ENCODE data around the gene RPS24.
"Not testable (repeated sequence)": the region's sequence is repeated elsewhere in the genome, so short reads cannot be mapped to it uniquely, and the experiment has no call there.

RPS24 gene

DNA sequence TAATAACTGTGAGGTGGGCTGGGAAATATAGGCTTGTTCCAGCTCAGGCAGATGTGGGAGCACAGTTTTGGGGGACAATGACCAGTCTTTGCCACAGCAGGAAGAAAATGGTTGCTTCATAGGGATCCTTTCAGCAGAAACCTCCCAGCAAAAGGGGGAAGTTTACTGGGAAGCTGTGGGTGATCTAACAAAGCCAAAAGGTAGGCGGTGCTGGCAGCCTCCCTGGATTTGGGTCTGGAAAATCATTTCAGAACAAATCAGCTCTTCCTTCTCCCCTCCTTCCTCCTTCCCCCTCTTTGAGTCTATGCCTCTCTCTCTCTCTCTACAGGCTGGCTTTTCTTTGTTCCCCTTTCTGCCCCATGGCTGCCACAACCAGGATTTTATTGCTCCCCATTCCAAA is 16.2 kb downstream of the RPS24 start:
- no peak for TF ChIP-seq FOXP2 (optimal IDR thresholded peaks at IDR 0.05; ENCODE audit: control extremely low read depth, extremely low read length, insufficient read depth)
- no peak for TF ChIP-seq POLR2AphosphoS5 (IDR thresholded peaks at IDR 0.05; ENCODE audit: borderline replicate concordance, low read depth, low read length)
- no peak for TF ChIP-seq EZH2 (IDR thresholded peaks at IDR 0.05)
- Histone ChIP-seq H3K4me3 (no peak overlapping the region), H3K9me3 (ENCODE audit: low read depth, low read length) (no peaks in the 10 kb centered on the region), H3K36me3 (ENCODE audit: insufficient read depth, low read length) (no peaks in the 10 kb centered on the region), H3K9ac (ENCODE audit: insufficient read length) (no peak overlapping the region), H3K27ac (no peak overlapping the region)
- DNase-seq (ENCODE audit: low read depth, low spot score): no peak

DNA sequence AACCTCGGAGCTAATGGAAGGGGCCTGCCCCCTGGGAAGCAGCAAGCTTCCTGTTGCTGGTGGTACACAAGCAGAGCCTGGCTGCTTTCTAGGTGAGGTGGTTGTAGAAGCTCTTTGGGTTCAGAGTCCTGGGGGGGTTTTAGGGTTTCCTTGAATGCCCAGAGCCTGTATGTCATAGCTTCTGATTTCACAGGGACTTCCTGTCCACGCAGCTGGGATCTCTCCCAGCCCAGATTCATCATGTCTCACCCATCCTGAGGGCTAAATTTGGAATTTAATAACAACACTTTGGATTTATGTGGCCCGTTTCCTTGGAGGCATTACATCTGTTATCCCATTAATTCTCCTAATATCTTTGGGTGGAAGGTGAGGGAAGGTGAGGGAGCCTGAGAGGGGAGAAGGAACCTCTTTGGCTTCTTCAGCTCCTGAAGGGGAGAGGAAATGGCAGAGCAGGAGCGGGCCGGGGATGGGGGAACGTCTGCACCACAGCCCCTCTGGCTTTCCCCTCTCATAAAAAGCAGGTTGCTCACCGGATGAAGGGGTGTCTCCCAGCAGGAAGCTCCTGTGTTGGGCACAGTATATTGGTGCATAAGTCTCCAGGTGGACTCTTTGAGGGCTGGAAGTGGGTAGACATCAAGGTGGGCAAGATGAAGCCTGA is 19.7 kb downstream of the RPS24 start:
- Histone ChIP-seq H3K36me3 (ENCODE audit: insufficient read depth, low read length) (no peaks in the 10 kb centered on the region), H3K9ac (ENCODE audit: insufficient read length) (no peak overlapping the region), H3K4me3 (no peak overlapping the region), H3K27ac (no peak overlapping the region), H3K9me3 (ENCODE audit: low read depth, low read length) (no peaks in the 10 kb centered on the region)
- no peak for TF ChIP-seq FOXP2 (optimal IDR thresholded peaks at IDR 0.05; ENCODE audit: control extremely low read depth, extremely low read length, insufficient read depth)
- TF ChIP-seq EZH2 (IDR thresholded peaks at IDR 0.05): no peak
- no peak for TF ChIP-seq POLR2AphosphoS5 (IDR thresholded peaks at IDR 0.05; ENCODE audit: borderline replicate concordance, low read depth, low read length)
- no peak for DNase-seq (ENCODE audit: low read depth, low spot score)

DNA sequence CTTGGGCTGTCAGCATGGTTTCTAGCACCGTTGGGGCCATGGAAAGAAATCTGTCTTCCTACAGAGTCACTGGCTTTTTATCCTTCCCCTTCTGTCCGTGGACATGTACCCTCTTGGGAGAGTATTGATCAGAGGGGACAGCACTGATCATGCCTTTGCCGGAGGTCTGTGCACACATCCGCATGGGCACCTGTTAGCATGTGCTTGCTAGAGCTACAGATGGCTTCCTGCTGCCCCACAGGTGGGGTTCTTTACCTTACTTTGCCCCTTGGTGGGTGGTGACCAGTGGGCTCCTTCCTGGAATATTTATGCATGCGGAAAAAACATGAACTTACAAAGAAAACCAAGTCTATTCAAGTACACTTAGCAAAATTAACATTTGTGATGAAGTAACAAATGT is 24.9 kb downstream of the RPS24 start:
- Histone ChIP-seq H3K9ac (ENCODE audit: insufficient read length) (no peak overlapping the region), H3K4me3 (no peak overlapping the region), H3K36me3 (ENCODE audit: insufficient read depth, low read length) (no peaks in the 10 kb centered on the region), H3K9me3 (ENCODE audit: low read depth, low read length) (no peaks in the 10 kb centered on the region), H3K27ac (no peak overlapping the region)
- DNase-seq (ENCODE audit: low read depth, low spot score): no peak
- TF ChIP-seq EZH2 (IDR thresholded peaks at IDR 0.05) (no peak), FOXP2 (optimal IDR thresholded peaks at IDR 0.05; ENCODE audit: control extremely low read depth, extremely low read length, insufficient read depth) (no peak)

DNA sequence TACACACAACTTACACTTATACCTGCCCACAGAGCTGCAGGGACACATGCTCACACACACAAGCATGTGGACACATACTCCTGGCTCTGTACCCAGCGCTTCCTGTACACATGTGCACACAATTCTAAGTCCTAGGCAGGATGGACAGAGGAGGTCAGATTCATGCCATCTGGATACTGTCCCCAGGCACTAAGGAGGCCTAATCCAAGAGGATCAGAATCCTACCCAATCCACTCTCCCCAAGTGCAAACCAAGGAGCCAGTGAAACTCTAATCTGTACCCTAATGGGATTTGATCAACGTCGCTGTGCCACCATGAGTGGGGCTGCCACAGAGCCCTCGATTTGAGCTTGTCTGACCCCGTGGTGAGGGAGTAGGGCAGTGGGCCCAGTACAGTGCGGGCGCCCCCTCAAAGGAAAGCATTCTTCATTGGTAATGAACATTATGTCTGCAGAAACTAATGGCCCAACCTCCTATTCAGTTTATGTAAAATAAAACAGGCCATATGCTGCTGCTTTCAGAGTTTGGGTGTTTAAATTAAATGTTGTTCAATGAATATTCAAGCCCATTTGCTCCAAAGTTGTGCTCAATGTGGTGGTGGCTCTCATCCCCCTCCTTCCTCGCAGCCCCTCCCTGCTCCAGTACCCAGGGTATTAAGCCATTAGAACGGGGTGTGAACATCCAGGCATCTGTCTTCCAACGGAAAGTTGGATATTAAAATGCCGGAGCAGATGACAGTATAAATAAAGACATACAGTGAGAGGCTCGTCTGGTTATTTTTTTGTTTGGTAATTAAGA is 26.4 kb downstream of the RPS24 start:
- Histone ChIP-seq H3K9ac (ENCODE audit: insufficient read length) (no peak overlapping the region), H3K9me3 (ENCODE audit: low read depth, low read length) (no peaks in the 10 kb centered on the region), H3K27ac (no peak overlapping the region), H3K4me3 (no peak overlapping the region), H3K36me3 (ENCODE audit: insufficient read depth, low read length) (no peaks in the 10 kb centered on the region)
- no peak for DNase-seq (ENCODE audit: low read depth, low spot score)
- TF ChIP-seq FOXP2 (optimal IDR thresholded peaks at IDR 0.05; ENCODE audit: control extremely low read depth, extremely low read length, insufficient read depth) (no peak), POLR2AphosphoS5 (IDR thresholded peaks at IDR 0.05; ENCODE audit: borderline replicate concordance, low read depth, low read length) (no peak), EZH2 (IDR thresholded peaks at IDR 0.05) (no peak)

DNA sequence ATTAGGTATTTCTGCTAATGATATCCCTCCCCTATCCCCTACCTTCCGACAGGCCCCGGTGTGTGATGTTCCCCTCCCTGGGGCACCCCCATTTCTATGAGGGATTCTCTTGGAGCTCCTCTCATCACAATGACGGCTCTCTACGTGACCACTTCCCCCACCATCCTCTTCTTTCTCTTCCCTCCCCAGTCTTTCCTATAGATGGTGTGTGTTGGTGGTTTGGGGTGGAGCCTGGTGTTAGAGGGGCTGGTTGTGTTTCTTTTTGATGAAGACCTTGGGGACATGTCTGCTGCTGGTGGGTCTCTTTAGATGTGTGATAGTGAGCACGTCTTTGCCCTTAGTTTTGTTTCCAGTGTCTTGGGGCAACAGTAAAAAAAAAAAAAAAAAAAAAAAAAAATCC is 28.6 kb downstream of the RPS24 start:
- H3K9ac ChIP-seq (ENCODE audit: insufficient read length): no peak overlapping the region
- no peaks in the 10 kb centered on the region for H3K9me3 ChIP-seq (ENCODE audit: low read depth, low read length)
- no peaks in the 10 kb centered on the region for H3K36me3 ChIP-seq (ENCODE audit: insufficient read depth, low read length)
- no peak overlapping the region for H3K27ac ChIP-seq
- DNase-seq (ENCODE audit: low read depth, low spot score): no peak
- no peak overlapping the region for H3K4me3 ChIP-seq
- TF ChIP-seq EZH2 (IDR thresholded peaks at IDR 0.05): no peak
- TF ChIP-seq POLR2AphosphoS5 (IDR thresholded peaks at IDR 0.05; ENCODE audit: borderline replicate concordance, low read depth, low read length): no peak
- no peak for TF ChIP-seq FOXP2 (optimal IDR thresholded peaks at IDR 0.05; ENCODE audit: control extremely low read depth, extremely low read length, insufficient read depth)

DNA sequence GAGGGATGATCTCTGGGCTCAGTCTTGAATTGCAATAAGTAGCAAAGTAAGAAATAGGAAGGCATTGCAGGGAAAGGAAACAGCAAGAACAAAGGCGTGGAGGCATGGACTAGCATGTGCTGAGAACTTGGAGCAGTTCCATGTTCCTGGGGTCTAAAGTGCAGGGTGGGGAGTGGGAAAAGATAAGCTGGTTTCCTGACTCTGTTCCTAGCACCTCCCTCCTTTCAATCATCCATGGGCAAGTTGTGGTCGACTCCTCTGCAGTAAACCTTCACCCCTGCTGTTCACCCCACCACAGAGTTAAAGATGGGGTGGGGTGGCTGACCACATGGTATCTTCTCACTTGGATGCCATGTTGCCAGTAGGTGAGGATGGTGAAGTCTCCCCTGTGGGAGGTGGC is 29.6 kb downstream of the RPS24 start:
- Histone ChIP-seq H3K27ac (no peak overlapping the region), H3K36me3 (ENCODE audit: insufficient read depth, low read length) (no peaks in the 10 kb centered on the region), H3K9me3 (ENCODE audit: low read depth, low read length) (no peaks in the 10 kb centered on the region), H3K9ac (ENCODE audit: insufficient read length) (no peak overlapping the region), H3K4me3 (no peak overlapping the region)
- no peak for TF ChIP-seq POLR2AphosphoS5 (IDR thresholded peaks at IDR 0.05; ENCODE audit: borderline replicate concordance, low read depth, low read length)
- no peak for TF ChIP-seq FOXP2 (optimal IDR thresholded peaks at IDR 0.05; ENCODE audit: control extremely low read depth, extremely low read length, insufficient read depth)
- no peak for TF ChIP-seq EZH2 (IDR thresholded peaks at IDR 0.05)
- no peak for DNase-seq (ENCODE audit: low read depth, low spot score)

DNA sequence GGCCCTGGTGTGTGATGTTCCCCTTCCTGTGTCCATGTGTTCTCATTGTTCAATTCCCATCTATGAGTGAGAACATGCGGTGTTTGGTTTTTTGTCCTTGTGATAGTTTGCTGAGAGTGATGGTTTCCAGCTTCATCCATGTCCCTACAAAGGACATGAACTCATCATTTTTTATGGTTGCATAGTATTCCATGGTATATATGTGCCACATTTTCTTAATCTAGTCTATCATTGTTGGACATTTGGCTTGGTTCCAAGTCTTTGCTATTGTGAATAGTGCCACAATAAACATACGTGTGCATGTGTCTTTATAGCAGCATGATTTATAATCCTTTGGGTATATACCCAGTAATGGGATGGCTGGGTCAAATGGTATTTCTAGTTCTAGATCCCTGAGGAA is 31.3 kb downstream of the RPS24 start:
- not testable (repeated sequence) for H3K4me3 ChIP-seq; DNase-seq (ENCODE audit: low read depth, low spot score); H3K27ac ChIP-seq; H3K36me3 ChIP-seq (ENCODE audit: insufficient read depth, low read length); H3K9ac ChIP-seq (ENCODE audit: insufficient read length); H3K9me3 ChIP-seq (ENCODE audit: low read depth, low read length)

DNA sequence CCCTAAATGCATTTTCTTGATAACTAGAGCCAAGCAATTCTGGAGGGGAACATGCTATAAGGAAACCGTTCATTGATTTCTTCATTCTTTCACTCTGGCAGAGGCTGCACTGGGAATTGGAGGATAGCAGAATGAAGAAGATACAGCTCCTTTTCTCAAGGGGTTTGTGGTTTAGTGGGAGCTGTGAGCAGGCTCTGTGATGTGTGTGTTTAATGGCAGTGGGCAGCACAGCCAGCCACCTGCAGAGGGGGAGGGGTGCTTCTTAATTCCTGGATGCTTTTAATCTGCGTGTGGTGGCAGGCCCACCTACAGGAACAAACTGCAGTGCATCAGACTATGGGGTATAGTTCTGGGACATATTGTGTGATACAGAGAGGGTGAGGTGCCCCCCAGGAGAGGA is 31.9 kb downstream of the RPS24 start:
- DNase-seq (ENCODE audit: low read depth, low spot score): no peak
- Histone ChIP-seq H3K9me3 (ENCODE audit: low read depth, low read length) (no peaks in the 10 kb centered on the region), H3K9ac (ENCODE audit: insufficient read length) (no peak overlapping the region), H3K27ac (no peak overlapping the region), H3K36me3 (ENCODE audit: insufficient read depth, low read length) (no peaks in the 10 kb centered on the region), H3K4me3 (no peak overlapping the region)
- TF ChIP-seq FOXP2 (optimal IDR thresholded peaks at IDR 0.05; ENCODE audit: control extremely low read depth, extremely low read length, insufficient read depth) (no peak), EZH2 (IDR thresholded peaks at IDR 0.05) (no peak), POLR2AphosphoS5 (IDR thresholded peaks at IDR 0.05; ENCODE audit: borderline replicate concordance, low read depth, low read length) (no peak)

DNA sequence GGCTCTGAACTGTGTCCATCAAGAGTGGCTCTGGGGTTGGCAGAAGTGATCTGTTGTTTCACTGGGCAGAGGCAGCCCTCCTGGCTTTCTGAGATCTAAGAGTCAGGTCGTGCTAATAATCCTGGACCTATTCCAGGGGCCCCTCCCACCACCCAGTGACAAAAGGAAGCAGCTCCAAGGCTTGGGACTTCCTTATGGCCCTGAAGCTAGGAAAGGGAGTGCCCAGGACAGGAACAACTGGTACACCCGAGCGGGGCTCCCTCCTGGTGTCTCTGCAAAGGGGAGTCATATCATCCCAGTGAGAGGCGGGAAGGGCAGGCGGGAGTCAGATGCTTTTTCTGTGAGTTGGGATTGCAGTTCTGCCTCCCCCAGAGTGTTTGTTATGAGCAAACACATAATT is 32.3 kb downstream of the RPS24 start:
- H3K4me3 ChIP-seq: no peak overlapping the region
- TF ChIP-seq FOXP2 (optimal IDR thresholded peaks at IDR 0.05; ENCODE audit: control extremely low read depth, extremely low read length, insufficient read depth) (no peak), EZH2 (IDR thresholded peaks at IDR 0.05) (no peak), POLR2AphosphoS5 (IDR thresholded peaks at IDR 0.05; ENCODE audit: borderline replicate concordance, low read depth, low read length) (no peak)
- H3K27ac ChIP-seq: no peak overlapping the region
- DNase-seq (ENCODE audit: low read depth, low spot score): no peak
- H3K36me3 ChIP-seq (ENCODE audit: insufficient read depth, low read length): no peaks in the 10 kb centered on the region
- H3K9ac ChIP-seq (ENCODE audit: insufficient read length): no peak overlapping the region
- no peaks in the 10 kb centered on the region for H3K9me3 ChIP-seq (ENCODE audit: low read depth, low read length)
